ENCODE measurements around the gene ITPKA. TPM values are rescaled to one million over a fixed set of nuclear protein-coding genes. Genes with fewer than 3 reads are reported as not detected.

The ITPKA gene
- total RNA-seq, 1 experiment from 2014 or later = 6.3 TPM

DNA sequence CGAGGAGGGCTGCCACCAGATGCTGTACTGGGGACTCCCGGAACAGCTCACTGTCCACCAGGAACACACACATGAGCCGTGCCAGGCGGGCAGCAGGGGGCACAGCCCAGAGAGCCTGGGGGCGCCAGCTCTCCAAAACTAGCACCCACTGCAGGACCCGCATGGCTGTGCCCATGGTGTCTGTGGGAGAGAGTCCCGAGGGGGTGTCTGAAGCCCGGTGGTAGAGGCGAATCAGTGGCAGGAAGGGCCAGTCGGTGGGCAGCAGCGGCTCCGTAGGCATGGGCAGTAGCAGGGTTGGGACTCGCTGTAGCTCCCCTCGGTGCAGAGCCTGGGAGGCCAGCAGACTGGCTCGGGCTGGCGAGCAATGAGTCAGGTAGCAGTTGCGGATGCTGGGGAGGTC, 27.0 kb downstream of the ITPKA start:
- intact Hi-C loops (cut with micrococcal nuclease; ENCODE audit: unreplicated experiment) = no loop called here
- POLR2A ChIA-PET = no interaction called here
- in situ Hi-C loops (cut with HindIII; ENCODE audit: low pct_unique_long_range_greater_than_20kb, low sequenced_read_pairs) = no loop called here

DNA sequence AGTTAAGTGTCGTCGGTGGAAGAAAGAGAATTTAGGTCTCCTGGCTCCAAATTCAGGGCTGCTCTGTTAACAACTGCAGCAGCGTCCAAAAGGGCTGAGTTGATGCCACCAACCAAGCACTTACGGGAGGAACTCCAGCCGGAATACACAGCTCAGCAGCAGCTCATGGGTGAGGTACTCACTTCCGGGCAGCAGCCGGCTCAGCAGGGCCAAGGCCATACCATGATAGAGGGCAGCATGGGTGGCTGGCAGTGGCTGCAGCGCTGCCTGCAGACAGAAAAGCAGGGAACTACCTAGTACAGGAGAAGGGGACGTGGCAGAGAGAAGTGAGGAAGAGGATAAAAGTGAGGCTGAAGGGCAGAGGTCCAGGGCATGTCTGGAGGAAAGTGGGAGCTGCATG, 27.9 kb downstream of the ITPKA start:
- Histone ChIP-seq H3K4me3 (ENCODE audit: low read depth in 2 of 2, low read length in 2 of 2) (no peak overlapping the region), H3K4me1 (ENCODE audit: control insufficient read depth, insufficient read depth, low read length) (no peaks in the 10 kb centered on the region), H3K27me3 (ENCODE audit: control insufficient read depth, insufficient read depth, low read length) (no peaks in the 10 kb centered on the region), H3K36me3 (ENCODE audit: control insufficient read depth, insufficient read depth, low read length) (no peaks in the 10 kb centered on the region), H3K9me3 (ENCODE audit: control insufficient read depth, insufficient read depth, low read depth, low read length) (no peaks in the 10 kb centered on the region), H3K27ac (ENCODE audit: low read length) (no peak overlapping the region)
- in situ Hi-C loops (cut with HindIII; ENCODE audit: low pct_unique_long_range_greater_than_20kb, low sequenced_read_pairs) (no loop called here), intact Hi-C loops (cut with micrococcal nuclease; ENCODE audit: unreplicated experiment) (no loop called here)
- BruUV-seq (replicated peaks) = no TSS peak
- no peak for DNase-seq (ENCODE audit: low read depth, low spot score)
- TF ChIP-seq, protein P1, sequence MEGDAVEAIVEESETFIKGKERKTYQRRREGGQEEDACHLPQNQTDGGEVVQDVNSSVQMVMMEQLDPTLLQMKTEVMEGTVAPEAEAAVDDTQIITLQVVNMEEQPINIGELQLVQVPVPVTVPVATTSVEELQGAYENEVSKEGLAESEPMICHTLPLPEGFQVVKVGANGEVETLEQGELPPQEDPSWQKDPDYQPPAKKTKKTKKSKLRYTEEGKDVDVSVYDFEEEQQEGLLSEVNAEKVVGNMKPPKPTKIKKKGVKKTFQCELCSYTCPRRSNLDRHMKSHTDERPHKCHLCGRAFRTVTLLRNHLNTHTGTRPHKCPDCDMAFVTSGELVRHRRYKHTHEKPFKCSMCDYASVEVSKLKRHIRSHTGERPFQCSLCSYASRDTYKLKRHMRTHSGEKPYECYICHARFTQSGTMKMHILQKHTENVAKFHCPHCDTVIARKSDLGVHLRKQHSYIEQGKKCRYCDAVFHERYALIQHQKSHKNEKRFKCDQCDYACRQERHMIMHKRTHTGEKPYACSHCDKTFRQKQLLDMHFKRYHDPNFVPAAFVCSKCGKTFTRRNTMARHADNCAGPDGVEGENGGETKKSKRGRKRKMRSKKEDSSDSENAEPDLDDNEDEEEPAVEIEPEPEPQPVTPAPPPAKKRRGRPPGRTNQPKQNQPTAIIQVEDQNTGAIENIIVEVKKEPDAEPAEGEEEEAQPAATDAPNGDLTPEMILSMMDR (IDR thresholded peaks at IDR 0.05) = no peak
- no peak for TF ChIP-seq SIN3A (IDR thresholded peaks at IDR 0.05; ENCODE audit: borderline replicate concordance, insufficient read depth, low read depth, low read length)
- no peak for TF ChIP-seq POLR2AphosphoS5 (IDR thresholded peaks at IDR 0.05; ENCODE audit: low read depth, low read length)
- TF ChIP-seq, protein P2, sequence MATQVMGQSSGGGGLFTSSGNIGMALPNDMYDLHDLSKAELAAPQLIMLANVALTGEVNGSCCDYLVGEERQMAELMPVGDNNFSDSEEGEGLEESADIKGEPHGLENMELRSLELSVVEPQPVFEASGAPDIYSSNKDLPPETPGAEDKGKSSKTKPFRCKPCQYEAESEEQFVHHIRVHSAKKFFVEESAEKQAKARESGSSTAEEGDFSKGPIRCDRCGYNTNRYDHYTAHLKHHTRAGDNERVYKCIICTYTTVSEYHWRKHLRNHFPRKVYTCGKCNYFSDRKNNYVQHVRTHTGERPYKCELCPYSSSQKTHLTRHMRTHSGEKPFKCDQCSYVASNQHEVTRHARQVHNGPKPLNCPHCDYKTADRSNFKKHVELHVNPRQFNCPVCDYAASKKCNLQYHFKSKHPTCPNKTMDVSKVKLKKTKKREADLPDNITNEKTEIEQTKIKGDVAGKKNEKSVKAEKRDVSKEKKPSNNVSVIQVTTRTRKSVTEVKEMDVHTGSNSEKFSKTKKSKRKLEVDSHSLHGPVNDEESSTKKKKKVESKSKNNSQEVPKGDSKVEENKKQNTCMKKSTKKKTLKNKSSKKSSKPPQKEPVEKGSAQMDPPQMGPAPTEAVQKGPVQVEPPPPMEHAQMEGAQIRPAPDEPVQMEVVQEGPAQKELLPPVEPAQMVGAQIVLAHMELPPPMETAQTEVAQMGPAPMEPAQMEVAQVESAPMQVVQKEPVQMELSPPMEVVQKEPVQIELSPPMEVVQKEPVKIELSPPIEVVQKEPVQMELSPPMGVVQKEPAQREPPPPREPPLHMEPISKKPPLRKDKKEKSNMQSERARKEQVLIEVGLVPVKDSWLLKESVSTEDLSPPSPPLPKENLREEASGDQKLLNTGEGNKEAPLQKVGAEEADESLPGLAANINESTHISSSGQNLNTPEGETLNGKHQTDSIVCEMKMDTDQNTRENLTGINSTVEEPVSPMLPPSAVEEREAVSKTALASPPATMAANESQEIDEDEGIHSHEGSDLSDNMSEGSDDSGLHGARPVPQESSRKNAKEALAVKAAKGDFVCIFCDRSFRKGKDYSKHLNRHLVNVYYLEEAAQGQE (IDR thresholded peaks at IDR 0.05; ENCODE audit: insufficient read depth in 1 of 2, low read depth in 2 of 2, low read length in 1 of 2) = no peak
- no peak for TF ChIP-seq TCF7L2 (IDR thresholded peaks at IDR 0.05; ENCODE audit: low read depth, low read length)
- ChIA-PET CTCF (interaction anchor here (0.6 kb wide), 1 partner anchor 177 kb away, joined by 3 read pairs; no protein-coding TSS in a partner anchor), POLR2A (interaction anchor here (0.7 kb wide), 1 partner anchor 56 kb away, joined by 3 read pairs; no protein-coding TSS in a partner anchor)
- ATAC-seq = peak; percentile 25; the same call in 1 of the 2 replicates

More for the DNA sequence above, 27.0 kb downstream of the ITPKA start:
- Histone ChIP-seq H3K4me1 (ENCODE audit: control insufficient read depth, insufficient read depth, low read length) (no peaks in the 10 kb centered on the region), H3K27me3 (ENCODE audit: control insufficient read depth, insufficient read depth, low read length) (no peaks in the 10 kb centered on the region), H3K27ac (ENCODE audit: low read length) (no peak overlapping the region), H3K4me3 (ENCODE audit: low read depth in 2 of 2, low read length in 2 of 2) (no peak overlapping the region), H3K36me3 (ENCODE audit: control insufficient read depth, insufficient read depth, low read length) (no peaks in the 10 kb centered on the region), H3K9me3 (ENCODE audit: control insufficient read depth, insufficient read depth, low read depth, low read length) (no peaks in the 10 kb centered on the region)
- TF ChIP-seq, protein P2 (IDR thresholded peaks at IDR 0.05; ENCODE audit: insufficient read depth in 1 of 2, low read depth in 2 of 2, low read length in 1 of 2) = no peak
- TF ChIP-seq POLR2AphosphoS5 (IDR thresholded peaks at IDR 0.05; ENCODE audit: low read depth, low read length) (no peak), TCF7L2 (IDR thresholded peaks at IDR 0.05; ENCODE audit: low read depth, low read length) (no peak), SIN3A (IDR thresholded peaks at IDR 0.05; ENCODE audit: borderline replicate concordance, insufficient read depth, low read depth, low read length) (no peak)
- TF ChIP-seq, protein P1 (IDR thresholded peaks at IDR 0.05) = no peak
- ATAC-seq (no peak), DNase-seq (ENCODE audit: low read depth, low spot score) (no peak)
- CTCF ChIA-PET = interaction anchor here (0.6 kb wide), 1 partner anchor 42 kb away, joined by 4 read pairs; no protein-coding TSS in a partner anchor
- BruUV-seq (replicated peaks) = no TSS peak

Data from Panc1 (cell line).